ENCODE measurements around the gene ZNF76.
"Not testable (repeated sequence)": the region's sequence is repeated elsewhere in the genome, so short reads cannot be mapped to it uniquely, and the experiment has no call there.

ZNF76 gene

GRCh38 chr6:35304299-35304698 lies 44.8 kb downstream of the ZNF76 start:
- no peak for DNase-seq

- no peak for DNase-seq
These were observed 45.6 kb downstream of the ZNF76 start for GRCh38 chr6:35305117-35305516.

- not testable (repeated sequence) for DNase-seq
These were observed 47.6 kb downstream of the ZNF76 start for GRCh38 chr6:35307138-35307537.

- DNase-seq: not testable (repeated sequence)
These were observed 49.0 kb downstream of the ZNF76 start for GRCh38 chr6:35308543-35308942.

GRCh38 chr6:35309611-35310264 lies 50.2 kb downstream of the ZNF76 start:
- no peak for DNase-seq

GRCh38 chr6:35310265-35310831 lies 50.8 kb downstream of the ZNF76 start:
- no peak for DNase-seq

GRCh38 chr6:35311390-35312075 lies 52.0 kb downstream of the ZNF76 start:
- peak; percentile 43 to 51 for DNase-seq

GRCh38 chr6:35312076-35312800 lies 52.7 kb downstream of the ZNF76 start:
- DNase-seq: no peak

GRCh38 chr6:35312807-35313206 lies 53.3 kb downstream of the ZNF76 start:
- no peak for DNase-seq

GRCh38 chr6:35317483-35318195 lies 58.1 kb downstream of the ZNF76 start:
- no peak for DNase-seq

GRCh38 chr6:35318196-35319171 lies 58.9 kb downstream of the ZNF76 start:
- no peak for DNase-seq

GRCh38 chr6:35319346-35320030 lies 60.0 kb downstream of the ZNF76 start:
- no peak for DNase-seq

GRCh38 chr6:35320031-35320410 lies 60.5 kb downstream of the ZNF76 start:
- no peak for DNase-seq

- DNase-seq: no peak
These were observed 61.6 kb downstream of the ZNF76 start for GRCh38 chr6:35321091-35321490.

- DNase-seq: peak; percentile 76
These were observed 68.0 kb downstream of the ZNF76 start for GRCh38 chr6:35327349-35328027.

- no peak for DNase-seq
These were observed 68.7 kb downstream of the ZNF76 start for GRCh38 chr6:35328108-35328723.

- DNase-seq: not testable (repeated sequence)
These were observed 69.4 kb downstream of the ZNF76 start for GRCh38 chr6:35328965-35329364.

GRCh38 chr6:35330541-35331119 lies 71.1 kb downstream of the ZNF76 start:
- DNase-seq: no peak

- peak; percentile 64 to 68 for DNase-seq
These were observed 72.7 kb downstream of the ZNF76 start for GRCh38 chr6:35332074-35332887.
